Ecto neural progenitor cell (in vitro differentiated cells): ENCODE measurements around the gene ARL2.

Source experiments
- DNase-seq: peaks from one replicate; pipeline ENCODE4 v3.0.0-alpha.2; 2018; ENCODE audit warnings: low spot score

The ARL2 gene

DNA sequence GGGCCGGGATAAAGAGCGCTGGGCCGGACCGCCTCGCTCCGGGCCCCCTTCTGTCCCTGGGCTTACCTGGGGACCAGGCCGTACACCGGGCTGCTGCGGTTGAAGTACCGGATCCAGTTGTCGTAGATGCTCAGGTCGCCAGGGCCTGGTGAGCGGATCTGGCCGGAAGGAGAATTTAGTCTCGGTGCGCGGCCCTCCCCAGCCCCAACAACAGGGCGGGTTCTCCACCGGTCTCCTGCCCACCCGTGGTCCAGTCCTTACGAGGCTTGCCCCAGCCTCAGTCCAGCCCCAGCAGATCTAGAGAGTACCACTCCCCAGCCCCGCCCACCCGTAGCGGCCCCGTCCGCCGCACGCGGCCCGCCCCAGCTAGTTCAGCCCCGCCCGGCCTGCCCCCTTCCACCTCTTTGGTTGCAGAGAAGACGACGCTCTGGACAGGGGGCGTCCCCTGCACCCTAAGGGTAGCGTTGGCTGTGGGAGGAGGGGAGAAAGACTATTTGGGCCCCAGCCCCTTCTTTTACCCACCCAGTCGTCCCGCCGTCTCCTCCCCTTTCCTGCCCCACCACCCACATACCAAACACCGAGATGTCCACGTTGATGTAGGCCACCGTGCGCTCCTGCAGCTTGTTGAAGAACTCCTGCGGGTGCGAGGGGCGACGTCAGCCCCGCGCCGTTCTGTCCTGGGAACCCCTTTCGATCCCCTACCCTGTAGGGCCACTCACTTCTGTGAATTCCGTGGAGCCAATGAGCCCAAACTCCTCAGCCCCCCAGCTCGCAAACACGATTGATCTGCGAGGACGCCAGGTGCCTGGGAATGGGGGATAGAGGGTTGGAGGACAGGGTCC, 33.8 kb downstream of the ARL2 start:
- no peak for DNase-seq

DNA sequence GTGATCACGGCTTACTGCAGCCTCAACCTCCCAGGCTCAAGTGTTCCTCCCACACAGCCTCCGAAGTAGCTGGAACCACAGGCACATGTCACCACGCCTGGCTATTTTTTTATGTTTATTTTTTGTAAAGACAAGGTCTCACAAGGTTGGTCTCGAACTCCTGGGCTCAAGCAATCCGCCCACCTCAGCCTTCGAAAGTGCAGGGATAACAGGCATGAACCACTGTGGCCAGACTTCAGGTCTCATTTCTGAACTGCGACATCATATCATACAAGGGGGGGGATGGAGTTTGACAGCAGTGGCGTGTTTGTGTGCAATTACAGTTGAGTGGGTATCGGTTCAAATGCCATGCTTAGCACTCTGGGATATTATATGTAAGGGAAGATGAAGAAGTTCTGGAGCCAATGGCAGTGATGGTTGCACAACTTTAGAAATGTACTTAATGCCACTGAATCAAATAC, 37.5 kb downstream of the ARL2 start:
- DNase-seq = no peak

DNA sequence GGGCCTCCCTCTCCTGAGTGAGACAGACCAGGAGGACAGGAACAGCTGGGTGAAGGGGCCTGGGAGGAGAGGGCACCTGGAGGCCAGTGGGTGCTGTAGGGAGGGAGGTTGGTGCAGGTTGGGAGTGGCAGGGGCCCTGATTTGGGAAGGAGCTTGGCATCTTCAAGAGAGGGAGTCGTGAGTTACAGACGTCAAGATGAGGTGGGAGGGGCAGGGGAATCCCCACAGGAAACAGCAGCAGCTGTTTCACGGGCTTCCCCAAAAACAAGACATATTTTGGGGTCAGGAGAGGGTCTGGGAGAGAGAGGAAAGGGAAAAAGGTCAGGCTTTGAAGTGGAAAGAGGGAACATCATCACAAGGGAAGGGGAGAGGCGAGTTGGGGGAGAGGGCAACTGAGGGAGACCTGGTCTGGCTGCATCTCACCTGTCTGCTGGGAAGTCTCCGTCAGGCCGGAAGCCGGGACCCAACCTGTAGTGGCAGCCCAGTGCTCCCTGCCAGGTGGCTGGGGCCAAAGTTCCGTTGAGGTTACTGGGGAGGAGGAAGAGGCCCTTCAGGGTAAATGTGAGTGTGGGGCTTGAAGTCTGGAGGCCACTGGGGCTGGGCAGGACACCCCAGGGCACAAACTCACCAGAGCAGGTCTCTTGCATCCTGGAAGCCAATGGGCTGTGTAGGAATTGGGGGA, 40.0 kb downstream of the ARL2 start:
- no peak for DNase-seq

DNA sequence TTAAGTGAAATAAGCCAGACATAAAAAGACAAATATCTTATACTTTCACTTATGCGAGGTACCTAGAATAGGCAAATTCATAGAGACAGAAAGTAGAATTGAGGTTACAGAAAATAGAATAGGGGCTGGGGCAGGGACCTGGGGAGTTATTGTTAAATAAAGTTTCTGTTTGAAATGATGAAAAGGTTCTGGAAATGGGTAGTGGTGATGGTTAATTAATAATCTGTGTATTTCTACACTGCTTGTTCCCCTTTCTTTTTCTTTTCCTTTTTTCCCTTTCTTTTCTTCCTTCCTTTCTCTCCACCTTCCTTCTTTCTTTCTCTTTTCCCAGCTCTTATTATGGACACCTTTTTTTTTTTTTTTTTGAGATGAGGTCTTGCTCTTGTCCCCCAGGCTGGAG, 41.6 kb downstream of the ARL2 start:
- no peak for DNase-seq

DNA sequence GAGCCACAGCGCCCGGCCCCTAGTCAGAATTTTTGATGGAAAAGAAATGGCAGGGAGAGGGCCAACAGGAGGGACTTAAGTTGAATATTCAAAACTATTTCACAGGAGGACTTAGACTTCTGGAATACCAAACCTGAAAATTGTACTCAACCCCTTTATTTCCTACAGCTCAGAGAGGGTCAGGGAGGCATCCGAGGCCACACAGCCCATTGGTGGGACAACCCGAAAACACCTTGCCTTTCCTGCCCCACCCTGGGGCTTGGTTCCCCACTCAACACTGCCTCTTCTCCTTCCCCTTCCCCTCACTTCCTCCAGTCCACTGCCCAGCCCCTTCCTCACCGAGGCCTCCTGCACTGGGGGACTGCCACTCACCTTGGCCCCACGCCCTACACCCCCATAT, 43.0 kb downstream of the ARL2 start:
- DNase-seq = no peak

DNA sequence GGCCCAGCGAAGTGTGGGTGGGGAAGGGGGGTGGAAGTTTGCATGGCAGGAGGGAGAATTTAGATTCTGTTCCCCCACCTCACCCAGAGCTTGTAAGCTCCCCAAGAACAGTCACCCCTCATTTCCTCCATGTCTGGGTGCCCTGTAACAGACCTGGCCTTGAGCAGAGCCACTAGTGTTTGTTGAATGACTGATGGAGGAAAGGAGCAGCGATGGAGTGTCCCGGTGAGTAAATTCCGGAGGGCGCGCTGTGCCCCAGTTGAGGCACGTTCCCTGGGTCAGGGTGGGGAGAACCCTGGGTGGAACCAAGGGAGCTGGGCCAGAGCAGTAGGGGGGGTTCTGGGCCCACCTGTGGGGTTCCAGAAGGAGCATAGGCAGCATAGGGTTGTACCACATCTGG, 43.6 kb downstream of the ARL2 start:
- no peak for DNase-seq

DNA sequence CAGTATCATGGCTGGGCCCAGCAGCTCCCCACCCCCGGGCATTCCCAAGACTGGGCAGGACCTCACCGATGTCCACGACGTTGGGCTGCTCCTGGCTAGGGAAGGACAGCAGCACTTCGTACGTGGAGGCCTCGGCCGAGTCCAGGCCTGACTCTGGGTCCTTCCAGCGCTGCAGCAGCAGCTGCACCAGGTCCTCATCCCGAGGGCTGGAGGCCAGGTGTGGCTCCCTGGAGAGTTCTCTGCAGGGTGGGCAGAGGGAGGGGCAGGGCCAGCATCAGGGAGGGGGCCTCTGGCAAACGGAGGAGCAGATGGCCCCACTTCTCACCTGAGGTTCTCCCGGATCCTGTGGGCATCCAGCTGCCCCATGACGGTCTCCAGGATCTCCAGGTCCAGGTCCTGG, 44.1 kb downstream of the ARL2 start:
- no peak for DNase-seq

DNA sequence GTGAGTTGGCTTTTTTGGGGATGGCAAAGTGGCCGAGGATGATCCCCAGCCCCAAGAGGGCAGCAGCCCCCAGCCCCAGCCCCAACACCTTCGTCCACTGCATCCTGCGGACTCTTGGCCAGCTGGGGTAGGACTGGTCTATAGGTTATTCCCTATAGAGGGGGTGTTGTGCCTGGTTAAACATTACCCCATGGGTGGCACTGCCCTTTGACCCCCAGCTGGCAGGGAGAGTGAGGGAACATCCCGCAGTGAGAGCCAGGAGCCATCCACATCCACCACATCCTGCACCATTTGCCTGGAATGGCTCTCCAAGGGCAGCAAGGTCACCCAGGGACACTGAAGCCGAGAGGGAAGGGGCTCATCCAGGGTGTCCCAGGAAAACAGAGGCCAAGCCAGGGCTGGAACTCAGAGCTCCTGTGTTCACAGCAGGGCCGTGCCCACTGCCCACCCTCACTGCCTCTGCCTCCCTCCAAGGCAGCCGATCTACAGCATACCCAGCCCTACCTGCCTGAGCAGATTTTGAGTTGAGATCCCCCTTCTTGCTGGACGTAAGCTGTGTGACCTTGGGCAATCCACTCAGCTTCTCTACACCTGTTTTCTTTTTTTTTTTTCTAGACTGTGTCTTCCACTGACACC, 44.6 kb downstream of the ARL2 start, which contains the start of gene NAALADL1:
TSS of gene NAALADL1 (minus strand) at position 135 of the 636 bp plus-strand sequence. CDS start at position 103, 32 bp downstream.
- DNase-seq = no peak

DNA sequence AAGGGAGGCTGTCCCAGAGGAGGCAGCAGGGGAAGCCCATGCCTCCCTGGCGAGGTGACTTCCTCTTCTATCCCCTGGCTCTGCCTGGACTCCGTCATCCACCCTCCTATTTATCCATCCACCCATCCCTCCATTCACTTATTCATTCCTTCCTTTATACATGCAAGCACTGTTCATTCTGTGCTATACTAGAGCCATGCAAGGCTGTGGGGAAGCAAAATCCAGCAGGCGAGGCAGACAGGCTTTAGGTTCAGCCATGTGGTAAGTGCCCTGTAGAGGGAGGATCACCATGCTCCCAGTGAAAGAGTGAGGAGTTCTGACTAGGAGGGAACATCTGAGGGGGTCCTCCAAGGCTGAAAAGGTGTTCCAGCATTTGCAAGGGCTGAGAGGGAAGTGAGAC, 45.6 kb downstream of the ARL2 start:
- no peak for DNase-seq

DNA sequence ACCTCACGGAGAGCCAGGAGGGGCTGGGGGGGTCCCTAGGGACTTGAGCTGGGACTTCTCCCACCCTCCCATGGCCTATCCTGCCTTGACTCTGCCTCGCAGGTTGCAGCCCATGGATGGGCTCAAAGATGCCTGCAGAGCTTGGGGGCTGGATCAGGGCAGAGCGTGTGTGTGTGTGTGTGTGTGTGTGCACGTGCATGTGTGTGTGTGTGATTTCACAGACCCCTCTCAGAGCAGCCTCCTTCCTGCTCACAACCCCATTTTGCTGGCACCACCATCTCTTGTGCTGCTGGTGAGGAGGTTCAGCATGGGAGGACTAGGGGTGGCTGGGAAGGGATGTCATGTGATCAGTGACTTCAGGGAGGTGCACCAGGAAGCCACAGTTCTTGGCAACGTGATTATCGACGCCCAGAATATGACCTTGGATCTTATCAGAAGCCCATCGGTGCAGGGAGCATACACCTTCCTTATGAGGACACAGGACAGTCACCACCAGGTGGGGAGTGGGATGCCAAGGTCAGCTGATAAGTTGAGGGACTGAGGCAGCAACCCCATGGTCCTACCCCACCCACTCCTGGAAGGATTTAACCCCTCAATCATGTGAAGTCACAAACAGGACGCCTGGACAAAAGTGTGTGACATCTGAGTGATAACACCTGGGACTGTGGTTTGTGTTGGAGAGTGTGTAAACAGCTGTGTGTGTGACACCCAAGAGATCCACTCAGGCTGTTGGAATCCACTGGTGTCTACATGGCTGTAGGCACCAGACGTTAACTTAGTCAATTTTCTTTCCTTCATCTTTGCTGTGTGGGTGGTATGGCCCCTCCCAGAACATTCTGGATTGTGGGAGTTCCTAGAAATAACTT, 46.2 kb downstream of the ARL2 start:
- no peak for DNase-seq

DNA sequence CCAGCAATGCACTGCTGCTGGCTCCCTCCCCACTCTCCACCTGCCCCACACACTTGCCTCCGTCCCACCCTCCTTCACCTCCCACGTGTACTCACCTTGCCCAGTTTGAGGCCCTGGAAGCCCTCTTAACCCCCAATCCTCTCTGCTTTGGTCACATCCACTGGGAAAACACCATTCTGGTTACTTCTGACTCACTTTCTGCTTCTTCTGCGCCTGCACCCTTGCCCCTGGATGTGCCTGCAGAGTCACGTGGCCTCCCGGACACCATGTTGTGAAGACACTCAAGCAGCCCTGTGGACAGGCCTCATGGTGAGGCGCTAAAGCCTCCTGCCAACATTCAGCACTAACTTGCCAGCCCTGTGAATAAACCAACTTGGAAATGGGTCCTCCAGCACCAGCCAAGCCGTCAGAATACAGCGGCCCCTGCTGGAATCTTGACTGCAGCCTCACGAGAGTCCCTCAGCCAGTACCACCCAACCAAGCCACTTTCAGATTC, 47.0 kb downstream of the ARL2 start:
- DNase-seq = no peak

DNA sequence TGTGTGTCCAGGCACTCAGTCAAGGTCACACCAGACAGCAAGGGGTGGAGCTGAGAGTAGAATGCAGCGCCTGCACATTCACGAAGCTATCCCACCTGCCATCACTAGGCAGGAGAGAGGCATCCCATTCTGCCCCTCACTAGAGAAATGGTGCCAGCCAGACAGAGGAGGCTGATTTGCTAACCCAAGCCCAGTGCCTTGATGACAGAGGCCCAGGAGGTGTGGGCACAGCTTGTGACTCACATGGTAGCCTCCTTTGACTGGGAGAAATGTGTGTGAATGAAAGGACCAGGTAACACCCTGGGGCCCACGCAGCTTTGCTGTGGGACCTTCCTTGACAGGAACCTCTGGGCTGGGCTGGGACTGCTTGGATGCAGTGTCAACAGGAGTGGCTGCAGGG, 49.6 kb downstream of the ARL2 start:
- no peak for DNase-seq

DNA sequence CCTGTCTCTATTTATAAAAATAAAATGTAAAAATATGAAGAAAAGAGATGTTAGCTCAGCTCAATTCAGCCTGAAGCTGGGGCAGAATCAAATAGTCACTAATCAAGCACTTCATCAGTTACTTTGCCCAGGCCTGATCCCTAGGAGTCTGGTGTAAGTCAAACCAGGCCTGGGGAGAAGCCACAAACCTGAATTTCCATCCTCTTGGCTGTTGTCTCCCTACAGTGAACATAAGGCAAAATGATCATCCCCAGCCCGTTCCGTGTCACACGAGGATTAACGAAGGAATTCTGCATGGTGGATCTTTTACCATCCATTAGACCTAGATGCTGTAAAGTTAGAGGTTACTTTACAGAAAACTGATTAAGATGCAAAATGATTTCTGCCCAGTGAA, 50.9 kb downstream of the ARL2 start:
- no peak for DNase-seq

DNA sequence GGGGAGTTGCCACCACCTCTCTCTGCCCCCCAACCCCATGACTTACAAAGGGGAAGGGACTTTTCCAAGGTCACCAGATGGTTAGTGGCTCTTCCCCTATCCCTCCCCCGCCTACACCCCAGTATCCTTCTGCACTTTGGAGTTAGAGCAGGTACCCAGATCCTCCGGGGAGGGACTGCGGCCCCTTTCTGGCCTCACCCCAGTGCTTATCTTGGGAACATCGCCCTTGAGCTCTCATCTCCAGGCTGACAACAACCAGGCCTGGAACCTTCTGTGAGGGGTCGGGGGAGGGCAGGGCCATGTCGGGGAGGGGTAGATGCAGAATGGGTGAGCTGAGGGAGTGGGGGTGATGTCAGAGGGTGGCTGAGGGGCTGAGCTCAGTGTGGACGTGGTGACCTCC, 51.9 kb downstream of the ARL2 start:
- no peak for DNase-seq

DNA sequence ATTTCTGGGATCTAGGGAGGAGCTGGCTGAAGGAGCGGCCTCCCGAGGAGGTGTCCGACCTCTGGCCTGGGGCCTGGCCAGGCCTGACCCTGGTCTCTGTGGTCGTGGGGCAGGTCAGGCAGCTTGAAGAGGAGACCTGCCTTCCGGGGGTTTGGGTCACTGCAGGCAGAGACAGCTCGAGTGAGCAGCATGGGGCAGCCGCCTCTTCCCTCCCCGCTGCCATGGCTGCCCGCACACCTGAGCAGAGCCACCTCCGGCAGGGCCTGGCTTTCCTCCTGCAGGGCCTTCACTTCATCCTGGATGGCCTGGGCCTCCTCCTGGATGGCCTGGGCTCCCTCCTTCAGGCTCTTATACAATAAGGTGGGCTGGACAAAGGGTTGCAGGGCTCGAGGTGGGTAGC, 52.4 kb downstream of the ARL2 start:
- DNase-seq = no peak

DNA sequence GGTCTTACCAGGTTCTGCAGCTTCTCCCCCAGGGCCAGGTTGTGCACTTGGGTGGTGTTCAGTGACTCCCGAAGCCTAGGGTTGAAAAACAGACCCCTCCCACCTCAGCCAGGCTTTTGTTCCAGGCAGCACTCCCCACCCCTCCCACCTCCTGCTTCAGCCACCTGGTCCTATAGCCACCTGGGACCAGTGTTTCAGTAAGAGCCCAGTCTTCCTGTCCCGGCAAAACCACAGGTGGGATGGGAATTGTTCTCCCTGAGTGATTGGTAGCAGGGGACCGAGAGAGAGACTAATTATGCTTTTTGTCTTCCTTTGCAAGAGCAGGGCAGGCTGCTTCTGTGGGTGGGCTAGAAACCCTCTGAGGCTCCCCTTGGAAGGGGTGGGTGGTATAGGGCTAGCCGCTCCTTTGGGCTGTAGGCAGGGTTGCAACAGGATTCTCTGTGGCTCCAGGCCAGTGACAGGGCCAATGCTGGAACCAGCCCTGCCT, 52.9 kb downstream of the ARL2 start:
- no peak for DNase-seq

DNA sequence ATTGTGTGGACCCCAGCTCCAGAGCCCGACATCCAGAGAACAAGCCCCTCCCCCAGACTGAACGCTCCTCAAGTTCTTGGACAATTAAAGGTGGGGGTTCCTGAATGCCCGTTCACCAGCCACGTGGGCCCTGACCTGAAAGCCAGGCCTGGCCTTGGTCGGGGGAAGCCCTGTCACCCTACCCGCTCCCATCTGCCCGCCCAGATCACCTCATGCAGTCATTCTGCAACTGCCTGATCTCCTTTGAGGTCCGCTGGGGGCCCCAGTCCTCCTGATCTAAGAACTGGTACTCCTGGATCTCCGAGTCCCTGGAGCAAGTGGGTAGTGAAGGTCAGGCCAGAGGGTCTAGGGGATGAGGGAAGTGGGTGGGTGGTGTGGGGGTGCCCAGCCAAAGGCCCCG, 53.5 kb downstream of the ARL2 start:
- DNase-seq = no peak

DNA sequence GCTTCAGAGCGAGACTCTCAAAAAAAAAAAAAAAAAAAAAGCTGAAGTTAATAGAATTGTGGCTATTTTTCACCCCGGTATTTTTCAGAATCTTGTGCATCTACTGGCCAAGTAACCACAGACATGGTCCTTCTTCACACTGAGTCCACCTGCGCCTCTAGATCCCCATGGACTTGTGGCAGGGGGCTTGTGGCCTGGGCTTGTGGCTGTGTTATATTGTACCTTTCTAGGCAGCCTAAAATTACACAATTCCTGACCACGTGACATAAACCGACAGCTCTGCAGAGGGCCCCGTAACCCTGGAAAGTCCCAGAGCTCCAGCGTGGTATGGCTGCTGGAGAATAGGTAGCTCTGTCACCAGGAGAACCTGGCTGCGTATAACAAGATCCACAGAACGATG, 55.3 kb downstream of the ARL2 start:
- no peak for DNase-seq
